HG02885 (cell line): ENCODE measurements around the gene SMIM26.
"Not testable (repeated sequence)": the region's sequence is repeated elsewhere in the genome, so short reads cannot be mapped to it uniquely, and the experiment has no call there.

Experiments used
- ATAC-seq: cut with Tn5 transposase; IDR thresholded peaks from one replicate; pipeline ENCODE4 v1.9.1; 2021; ENCODE audit warnings: mild to moderate bottlenecking; ENCODE audit not compliant: unreplicated experiment, poor library complexity

SMIM26 gene

GRCh38 chr20:18566892-18567738, at the start of gene SMIM26:
Gene SMIM26 (plus strand): TSS chr20:18567432. CDS start chr20:18567479, 47 bp downstream.
- ATAC-seq, result peak; percentile 99

GRCh38 chr20:18522066-18522465, 45.2 kb upstream of the SMIM26 start:
- not testable (repeated sequence) for ATAC-seq

GRCh38 chr20:18523066-18523465, 44.2 kb upstream of the SMIM26 start:
- no peak for ATAC-seq

DNA sequence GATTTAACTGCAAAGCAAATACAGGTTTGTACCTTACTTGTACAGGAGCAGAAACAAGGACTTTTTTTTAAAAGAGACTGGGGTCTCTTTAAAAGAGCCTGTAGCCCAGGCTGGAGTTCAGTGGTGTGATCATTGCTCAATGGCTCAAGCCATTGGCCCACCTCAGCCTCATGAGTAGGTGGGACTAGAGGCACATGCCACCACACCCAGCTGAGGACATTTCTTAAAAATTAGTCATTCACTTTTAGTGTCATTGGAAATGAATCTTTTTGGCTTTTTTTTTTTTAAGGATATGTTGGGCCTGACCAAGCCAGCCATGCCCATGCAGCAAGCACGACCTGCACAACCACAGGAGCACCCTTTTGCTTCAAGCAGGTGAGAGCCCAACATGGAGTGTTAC, 42.6 kb upstream of the SMIM26 start:
- no peak for ATAC-seq

- not testable (repeated sequence) for ATAC-seq
Measured at GRCh38 chr20:18526761-18527160, 40.5 kb upstream of the SMIM26 start.

- ATAC-seq, result no peak
Measured at GRCh38 chr20:18527339-18527738, 39.9 kb upstream of the SMIM26 start.

GRCh38 chr20:18527836-18528235, 39.4 kb upstream of the SMIM26 start:
- no peak for ATAC-seq

- ATAC-seq, result no peak
Measured at GRCh38 chr20:18529041-18529440, 38.2 kb upstream of the SMIM26 start.

GRCh38 chr20:18532626-18533025, 34.6 kb upstream of the SMIM26 start:
- ATAC-seq, result no peak

- ATAC-seq, result no peak
Measured at GRCh38 chr20:18533491-18533890, 33.7 kb upstream of the SMIM26 start.

- no peak for ATAC-seq
Measured at GRCh38 chr20:18533978-18534644, 33.1 kb upstream of the SMIM26 start.

GRCh38 chr20:18537651-18538050, 29.6 kb upstream of the SMIM26 start:
- no peak for ATAC-seq

GRCh38 chr20:18541741-18542140, 25.5 kb upstream of the SMIM26 start:
- ATAC-seq, result no peak

DNA sequence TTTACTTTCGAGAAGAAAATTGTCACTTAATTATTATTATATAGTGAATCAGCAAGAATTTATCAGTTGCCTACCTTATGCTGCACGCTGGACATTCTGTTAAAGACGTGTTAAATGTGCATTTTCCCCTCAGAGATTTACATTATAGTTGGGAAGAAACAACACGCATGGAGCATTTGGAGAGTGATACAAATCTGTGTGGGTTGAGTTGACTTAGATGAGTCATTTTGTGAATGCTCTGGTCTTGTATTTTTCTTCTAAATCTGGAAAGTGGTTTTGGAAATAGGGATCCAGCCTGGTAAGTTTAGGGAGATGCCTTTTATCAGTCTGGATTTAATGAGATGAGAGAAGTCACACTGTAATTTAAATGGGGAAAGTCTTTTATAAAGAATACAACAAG, 24.0 kb upstream of the SMIM26 start:
- ATAC-seq, result no peak

DNA sequence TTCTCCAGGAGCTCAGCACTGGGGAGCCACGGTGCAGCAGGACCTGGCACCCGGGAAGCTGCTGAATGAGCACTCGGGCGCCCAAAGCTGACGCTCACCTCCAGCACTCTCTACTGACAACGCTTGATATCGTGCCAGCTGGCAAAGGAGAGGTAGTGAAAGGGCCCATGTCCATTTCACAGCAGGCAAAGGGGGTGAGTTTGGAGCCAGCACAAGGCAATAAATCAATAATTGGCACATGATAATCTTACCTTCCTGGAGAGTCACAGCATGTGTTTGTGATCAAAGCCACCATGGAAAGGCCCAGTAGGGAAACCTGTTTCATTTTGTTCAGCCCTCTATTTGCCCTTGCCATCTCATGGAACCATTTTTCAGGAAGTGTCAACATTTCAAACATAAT, 23.3 kb upstream of the SMIM26 start:
- no peak for ATAC-seq

GRCh38 chr20:18545566-18545965, 21.7 kb upstream of the SMIM26 start:
- no peak for ATAC-seq

DNA sequence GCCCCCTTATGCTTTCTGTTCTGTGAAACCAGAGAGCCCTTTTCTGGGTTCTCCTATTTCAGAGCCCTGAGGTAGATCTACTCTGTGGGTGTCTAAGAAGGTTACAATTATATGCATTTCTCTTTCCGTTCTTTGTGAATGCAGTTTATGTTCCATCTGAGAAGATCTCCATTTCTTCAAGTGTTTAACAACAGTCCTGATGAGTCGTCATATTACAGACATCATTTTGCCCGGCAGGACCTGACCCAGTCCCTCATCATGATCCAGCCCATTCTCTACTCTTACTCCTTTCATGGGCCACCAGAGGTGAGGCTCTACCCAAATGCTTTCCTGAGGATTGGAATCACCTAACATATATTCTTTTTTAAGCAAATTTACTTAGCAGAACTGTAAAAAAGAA, 18.8 kb upstream of the SMIM26 start:
- no peak for ATAC-seq

GRCh38 chr20:18553746-18554145, 13.5 kb upstream of the SMIM26 start:
- no peak for ATAC-seq

- no peak for ATAC-seq
Measured at GRCh38 chr20:18567739-18568091, 483 bp downstream of the SMIM26 start.

DNA sequence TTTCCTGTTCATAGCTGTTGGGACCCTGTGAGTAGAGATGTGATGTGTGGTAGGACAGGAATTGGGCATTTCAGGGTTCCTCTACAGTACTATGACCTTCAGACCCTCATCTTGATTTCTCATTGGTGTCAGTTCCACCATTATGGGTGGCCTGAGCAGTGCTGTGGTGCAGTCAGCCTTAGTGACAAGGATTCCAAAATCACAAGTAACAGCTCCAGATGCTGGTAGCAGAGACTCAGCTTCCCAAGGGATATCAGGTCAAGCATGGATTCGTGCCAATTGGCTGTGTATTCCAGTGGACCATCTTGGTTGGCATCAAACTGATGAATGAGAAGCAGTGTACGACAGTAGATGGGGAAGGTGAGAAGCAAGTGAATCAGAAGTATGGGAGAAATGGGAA, 3.8 kb downstream of the SMIM26 start:
- no peak for ATAC-seq

GRCh38 chr20:18571578-18571977, 4.3 kb downstream of the SMIM26 start:
- no peak for ATAC-seq

DNA sequence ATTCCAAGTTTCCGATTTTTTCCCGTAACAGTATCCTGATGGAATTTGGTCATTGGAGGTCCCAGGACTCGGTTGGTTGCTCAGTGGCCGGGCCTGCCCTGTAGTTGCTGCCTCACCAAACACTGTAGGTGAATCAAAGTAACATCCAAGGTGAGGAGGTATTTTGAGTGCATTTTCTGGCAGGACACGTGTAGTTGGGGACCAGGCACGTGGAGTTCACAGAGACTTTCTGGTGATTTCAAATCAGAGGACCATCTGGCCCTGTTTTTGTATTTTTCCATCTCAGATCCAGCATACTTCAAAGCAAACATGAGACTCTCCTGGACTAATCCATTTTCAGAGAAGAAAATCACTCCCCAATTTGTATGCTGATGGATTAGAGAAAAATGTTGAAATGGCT, 10.7 kb downstream of the SMIM26 start:
- no peak for ATAC-seq
